HG02870 (cell line): ENCODE measurements around the gene DGCR8.

ENCODE experiments used
- ATAC-seq: cut with Tn5 transposase; IDR thresholded peaks from one replicate; pipeline ENCODE4 v1.9.1; 2021; ENCODE audit warnings: mild to moderate bottlenecking, moderate library complexity; ENCODE audit not compliant: unreplicated experiment

DGCR8 gene

GRCh38 chr22:20079745-20080444, at the start of gene DGCR8:
Gene DGCR8 (plus strand): TSS chr22:20080241. CDS start chr22:20085964, 5,723 bp downstream.
- ATAC-seq, result peak; percentile 76

GRCh38 chr22:20031732-20032406, 48.2 kb upstream of the DGCR8 start:
- ATAC-seq, result no peak

- ATAC-seq, result no peak
Measured at GRCh38 chr22:20032407-20032991, 47.5 kb upstream of the DGCR8 start.

DNA sequence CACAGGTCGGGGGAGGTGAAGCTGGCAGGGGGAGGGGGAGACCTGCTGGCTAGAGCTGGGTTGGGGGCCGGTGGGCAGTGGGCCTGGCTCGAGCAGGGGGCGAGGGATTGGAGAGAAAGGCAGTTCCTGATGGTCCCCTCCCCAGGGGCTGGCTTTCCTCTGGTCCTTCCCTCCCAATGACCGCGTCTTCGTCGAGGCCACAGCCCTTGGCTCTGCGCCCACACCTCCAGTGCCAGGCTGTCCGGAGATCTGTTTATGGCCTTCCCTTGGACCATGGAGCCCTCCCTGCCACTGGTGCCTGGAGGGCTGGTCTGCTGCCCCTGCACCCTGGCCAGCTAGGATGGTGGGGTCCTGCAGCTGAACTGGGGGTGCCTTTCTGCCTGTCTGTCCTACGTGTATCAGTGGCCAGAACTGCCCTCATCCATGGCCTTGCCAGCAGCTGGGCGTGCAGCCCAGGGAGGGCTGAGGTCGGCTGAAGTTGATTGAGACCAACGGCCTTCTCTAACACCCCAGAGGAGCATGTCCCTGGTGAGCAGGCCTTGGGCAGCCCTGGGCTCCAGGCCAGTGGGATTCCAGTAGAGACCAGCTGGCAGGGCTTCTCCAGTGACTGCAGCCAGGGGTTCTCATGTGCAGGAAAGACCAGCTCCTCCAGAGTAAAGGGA, 46.9 kb upstream of the DGCR8 start:
- ATAC-seq, result no peak

DNA sequence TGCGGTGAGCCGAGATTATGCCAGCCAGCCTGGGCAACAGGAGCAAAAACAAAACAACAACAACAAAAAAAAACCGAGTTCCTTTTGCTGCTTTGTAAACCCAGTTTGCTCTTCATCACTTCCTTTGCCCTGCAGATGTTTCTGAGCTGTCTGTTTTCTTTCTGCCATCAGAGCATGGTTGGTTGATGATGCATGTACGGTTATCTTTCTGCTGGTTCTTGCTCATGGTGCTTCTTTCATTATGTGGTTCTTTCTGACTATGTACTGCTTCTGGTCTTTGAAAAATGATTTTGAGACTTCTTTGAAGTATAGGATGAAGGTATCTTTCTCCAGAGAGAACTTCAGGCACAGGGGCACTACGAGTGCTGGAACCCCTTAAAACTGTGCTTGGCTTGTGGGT, 45.9 kb upstream of the DGCR8 start:
- ATAC-seq, result no peak

- ATAC-seq, result no peak
Measured at GRCh38 chr22:20035375-20036083, 44.5 kb upstream of the DGCR8 start.

GRCh38 chr22:20036084-20036482, 44.0 kb upstream of the DGCR8 start:
- ATAC-seq, result no peak

- no peak for ATAC-seq
Measured at GRCh38 chr22:20036535-20037392, 43.3 kb upstream of the DGCR8 start.

DNA sequence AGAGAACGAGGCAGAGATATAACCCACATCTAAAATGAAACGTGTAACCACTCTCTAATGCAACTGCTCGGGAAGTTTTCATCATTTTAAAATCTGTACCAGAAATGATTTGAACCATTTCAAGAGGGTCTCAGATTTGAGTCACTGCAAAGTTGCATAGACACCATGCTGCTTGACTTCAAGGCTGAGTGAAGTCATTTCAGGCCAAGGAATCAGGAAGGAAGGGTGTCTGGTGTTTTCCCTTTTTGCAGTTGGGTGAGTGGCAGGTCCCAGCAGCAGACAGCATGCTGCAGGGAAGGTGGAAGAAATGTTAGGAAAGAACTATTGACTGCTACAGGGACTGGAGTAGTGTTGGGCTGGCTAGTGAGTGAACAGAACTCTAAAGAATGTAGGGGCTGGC, 42.6 kb upstream of the DGCR8 start:
- no peak for ATAC-seq

DNA sequence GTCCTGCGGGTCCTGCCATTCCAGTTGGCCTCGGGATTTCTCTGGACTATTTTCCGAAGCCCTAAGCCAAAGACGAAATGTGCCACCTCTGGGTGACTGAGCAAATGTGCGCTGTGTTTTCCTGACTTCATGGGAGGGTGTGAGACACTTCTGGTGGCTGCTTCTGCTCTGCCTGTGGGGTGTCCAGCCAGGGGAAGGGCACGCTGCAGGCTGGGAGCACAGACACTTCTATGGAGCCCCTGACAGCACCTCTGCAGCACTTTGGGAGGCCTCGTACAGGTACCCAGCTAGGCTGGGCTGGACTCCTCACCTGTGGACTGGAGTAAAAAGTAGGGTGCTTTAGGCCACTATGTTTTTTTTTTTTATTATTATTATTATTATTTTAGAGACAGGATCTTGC, 41.5 kb upstream of the DGCR8 start:
- ATAC-seq, result no peak

GRCh38 chr22:20039683-20040325, 40.2 kb upstream of the DGCR8 start:
- no peak for ATAC-seq

DNA sequence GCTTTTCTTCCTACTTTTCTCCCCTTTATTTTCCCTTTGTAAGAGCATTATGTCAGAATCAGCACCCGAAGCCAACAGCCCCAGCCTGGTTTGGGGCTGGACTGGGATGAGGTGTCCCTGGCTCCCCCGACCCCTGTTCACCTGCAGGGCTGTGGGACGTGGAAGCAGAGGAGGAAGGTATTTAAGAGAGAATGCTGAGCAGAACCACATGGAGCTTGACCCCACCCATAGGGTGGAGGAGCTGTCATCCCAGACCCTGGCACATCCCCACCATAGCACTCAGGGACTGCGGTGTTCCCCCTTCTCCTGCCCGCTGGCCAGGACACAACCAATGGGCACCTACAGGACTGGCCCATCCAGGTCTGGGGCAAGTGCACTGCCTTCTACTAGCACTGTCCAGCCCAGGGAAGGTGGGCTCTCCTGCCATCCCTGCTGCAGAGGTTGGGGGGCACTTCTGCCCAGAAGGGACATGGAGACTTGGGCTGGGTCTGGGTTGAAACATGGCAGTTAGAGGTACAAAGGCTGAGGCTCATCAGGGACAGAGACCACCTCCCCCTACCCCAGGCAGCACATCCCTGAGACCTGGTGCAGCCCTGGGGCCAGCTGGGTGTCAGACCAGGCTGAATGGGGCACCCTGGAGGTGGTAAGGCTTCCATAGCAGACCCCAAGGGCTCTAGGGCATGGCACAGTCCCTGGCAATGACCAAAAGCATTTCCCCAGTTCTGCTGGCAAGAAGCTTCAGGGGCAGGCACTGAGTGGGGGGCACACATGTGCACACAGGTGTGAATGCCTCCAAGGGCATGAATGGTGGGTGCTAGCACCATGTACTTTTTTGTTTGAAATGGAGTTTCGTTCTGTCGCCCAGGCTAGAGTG, 39.5 kb upstream of the DGCR8 start:
- no peak for ATAC-seq

- ATAC-seq, result no peak
Measured at GRCh38 chr22:20043057-20043996, 36.7 kb upstream of the DGCR8 start.

GRCh38 chr22:20043997-20044342, 36.1 kb upstream of the DGCR8 start:
- no peak for ATAC-seq

- ATAC-seq, result no peak
Measured at GRCh38 chr22:20044495-20045151, 35.4 kb upstream of the DGCR8 start.

DNA sequence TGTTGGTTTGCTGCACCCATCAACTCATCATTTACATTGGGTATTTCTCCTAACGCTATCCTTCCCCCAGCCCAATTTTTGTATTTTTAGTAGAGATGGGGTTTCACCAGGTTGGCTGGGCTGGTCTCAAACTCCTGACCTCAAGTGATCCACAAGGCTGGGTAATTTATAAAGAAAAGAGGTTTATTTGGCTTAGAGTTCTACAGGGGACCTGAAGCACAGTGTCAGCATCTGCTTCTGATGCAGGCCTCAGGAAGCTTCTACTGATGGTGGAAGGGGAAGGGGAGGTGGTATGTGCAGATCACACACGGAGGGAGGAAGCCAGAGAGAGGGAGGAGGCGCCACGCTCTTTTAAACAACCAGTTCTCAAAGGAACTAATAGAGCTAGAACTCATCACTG, 33.3 kb upstream of the DGCR8 start:
- no peak for ATAC-seq

- ATAC-seq, result no peak
Measured at GRCh38 chr22:20051927-20052308, 28.1 kb upstream of the DGCR8 start.
